PC-9 (cell line): ENCODE results near the gene MTCL1.

Experiments
- CTCF ChIP-seq: fragments of 200-600 bp; sonication (generic); conservative IDR thresholded peaks from 2 replicates; pipeline ENCODE4 v1.6.1; 2017; ENCODE audit warnings: mixed run types, antibody characterized with exemption, mild to moderate bottlenecking, moderate library complexity
- EZH2 ChIP-seq: fragments of 200-600 bp; sonication (generic); IDR thresholded peaks from 2 replicates; pipeline ENCODE4 v1.8.0; 2017; ENCODE audit warnings: antibody characterized with exemption, low read depth

GRCh38 chr18:8745355-8746014, 40.1 kb downstream of the MTCL1 start:
- TF ChIP-seq CTCF (no peak), EZH2 (no peak)
